Fibroblast of mammary gland (primary cell): ENCODE results near the gene SOX6.

Source experiments
- DNase-seq: peaks from one replicate; pipeline ENCODE4 v3.0.0-alpha.2; 2010; ENCODE audit warnings: low read depth
- H3K4me3 ChIP-seq: 2 replicates; pipeline ENCODE4 v1.5.1; 2011; ENCODE audit warnings: low read depth, mild to moderate bottlenecking, low read length, moderate library complexity; ENCODE audit not compliant: control insufficient read depth
- CTCF ChIP-seq: conservative IDR thresholded peaks from 2 replicates; pipeline ENCODE4 v1.5.1; 2011; ENCODE audit warnings: low read depth, low read length, inconsistent platforms; ENCODE audit not compliant: control insufficient read depth, insufficient read depth

SOX6 gene

GRCh38 chr11:16313846-16314245 is 42.5 kb downstream of the SOX6 start:
- TF ChIP-seq CTCF: no peak
- no peak for DNase-seq
- no peak overlapping the region for H3K4me3 ChIP-seq

GRCh38 chr11:16312233-16312765 is 44.0 kb downstream of the SOX6 start:
- TF ChIP-seq CTCF: no peak
- DNase-seq: no peak
- H3K4me3 ChIP-seq: no peak overlapping the region

- no peak for TF ChIP-seq CTCF
- no peak overlapping the region for H3K4me3 ChIP-seq
- no peak for DNase-seq
Observed at GRCh38 chr11:16311831-16312230, 44.5 kb downstream of the SOX6 start.

- no peak overlapping the region for H3K4me3 ChIP-seq
- no peak for TF ChIP-seq CTCF
- DNase-seq: no peak
Observed at GRCh38 chr11:16310943-16311342, 45.4 kb downstream of the SOX6 start.

- H3K4me3 ChIP-seq: no peak overlapping the region
- DNase-seq: no peak
- no peak for TF ChIP-seq CTCF
Observed at GRCh38 chr11:16309226-16309625, 47.1 kb downstream of the SOX6 start.

GRCh38 chr11:16301462-16301861 is 54.9 kb downstream of the SOX6 start:
- DNase-seq: no peak
- H3K4me3 ChIP-seq: no peak overlapping the region
- TF ChIP-seq CTCF: no peak
